GM19023 (cell line): ENCODE results near the gene CDK12.
"Not testable (repeated sequence)": the region's sequence is repeated elsewhere in the genome, so short reads cannot be mapped to it uniquely, and the experiment has no call there.

Experiments
- ATAC-seq: cut with Tn5 transposase; IDR thresholded peaks from one replicate; pipeline ENCODE4 v1.9.1; 2021; ENCODE audit warnings: mild to moderate bottlenecking, moderate library complexity; ENCODE audit not compliant: unreplicated experiment

The CDK12 gene

GRCh38 chr17:39487946-39488345, 26.7 kb downstream of the CDK12 start:
- no peak for ATAC-seq

GRCh38 chr17:39496921-39497320, 35.6 kb downstream of the CDK12 start:
- ATAC-seq, result not testable (repeated sequence)

GRCh38 chr17:39507511-39507910, 46.2 kb downstream of the CDK12 start:
- no peak for ATAC-seq

GRCh38 chr17:39508987-39509386, 47.7 kb downstream of the CDK12 start:
- ATAC-seq, result no peak

- ATAC-seq, result no peak
Measured at GRCh38 chr17:39513309-39513708, 52.0 kb downstream of the CDK12 start.

- ATAC-seq, result no peak
Measured at GRCh38 chr17:39513915-39514314, 52.6 kb downstream of the CDK12 start.

GRCh38 chr17:39517224-39517623, 55.9 kb downstream of the CDK12 start:
- no peak for ATAC-seq

- ATAC-seq, result no peak
Measured at GRCh38 chr17:39525801-39526506, 64.7 kb downstream of the CDK12 start.

- no peak for ATAC-seq
Measured at GRCh38 chr17:39527220-39527813, 66.0 kb downstream of the CDK12 start.

GRCh38 chr17:39529455-39529854, 68.2 kb downstream of the CDK12 start:
- no peak for ATAC-seq

GRCh38 chr17:39530513-39530912, 69.2 kb downstream of the CDK12 start:
- no peak for ATAC-seq

- ATAC-seq, result no peak
Measured at GRCh38 chr17:39531252-39531651, 70.0 kb downstream of the CDK12 start.

- ATAC-seq, result no peak
Measured at GRCh38 chr17:39533891-39534290, 72.6 kb downstream of the CDK12 start.

- no peak for ATAC-seq
Measured at GRCh38 chr17:39534768-39535405, 73.6 kb downstream of the CDK12 start.

- no peak for ATAC-seq
Measured at GRCh38 chr17:39536468-39536867, 75.2 kb downstream of the CDK12 start.

- not testable (repeated sequence) for ATAC-seq
Measured at GRCh38 chr17:39537364-39537763, 76.1 kb downstream of the CDK12 start.

- ATAC-seq, result no peak
Measured at GRCh38 chr17:39538866-39539265, 77.6 kb downstream of the CDK12 start.

- no peak for ATAC-seq
Measured at GRCh38 chr17:39540611-39541010, 79.3 kb downstream of the CDK12 start.

GRCh38 chr17:39541652-39542051, 80.4 kb downstream of the CDK12 start:
- no peak for ATAC-seq

GRCh38 chr17:39543176-39543575, 81.9 kb downstream of the CDK12 start:
- no peak for ATAC-seq

- no peak for ATAC-seq
Measured at GRCh38 chr17:39543664-39544063, 82.4 kb downstream of the CDK12 start.

- not testable (repeated sequence) for ATAC-seq
Measured at GRCh38 chr17:39544361-39544760, 83.1 kb downstream of the CDK12 start.
